Kidney (tissue), 14 donors: Measurements from ENCODE around the gene EPB41L3. TPM values are rescaled to one million over a fixed set of nuclear protein-coding genes. Genes with fewer than 3 reads are reported as not detected.

ENCODE experiments used
- DNase-seq, 5 donors: peaks; one replicate each; pipeline ENCODE4 v3.0.0-alpha.2; 2013 to 2020
- FAIRE-seq: peaks from 2 replicates; lab custom pipeline; 2012; peaks lifted over from hg19 to GRCh38; lab: Jason Lieb, UNC
- H3K27ac ChIP-seq, 2 donors: one replicate each; pipeline ENCODE4 v1.7.0; 2013; ENCODE audit warnings: low read depth in 2 of 2, low read length in 2 of 2, inconsistent platforms in 1 of 2
- H3K27me3 ChIP-seq: one replicate; pipeline ENCODE4 v1.7.1; 2013; ENCODE audit warnings: low read length, inconsistent platforms; ENCODE audit not compliant: control insufficient read depth, insufficient read depth
- H3K36me3 ChIP-seq, 3 donors: one replicate each; pipeline versions ENCODE4 v1.7.0 to v1.7.1; 2013; ENCODE audit warnings: low read length in 3 of 3, control low read depth in 1 of 3, inconsistent platforms in 1 of 3; ENCODE audit not compliant: insufficient read depth in 3 of 3, control insufficient read depth in 2 of 3
- H3K4me1 ChIP-seq, 3 donors: one replicate each; pipeline versions ENCODE4 v1.7.0 to v1.7.1; 2013; ENCODE audit warnings: low read length in 3 of 3, inconsistent platforms in 1 of 3, low read depth in 1 of 3; ENCODE audit not compliant: control insufficient read depth in 2 of 3, insufficient read depth in 2 of 3
- H3K4me3 ChIP-seq, 3 donors: one replicate each; pipeline versions ENCODE4 v1.7.0 to v1.8.1; 2013; ENCODE audit warnings: low read length in 3 of 3, control low read depth in 1 of 3, inconsistent platforms in 1 of 3
- H3K9ac ChIP-seq, 3 donors: one replicate each; pipeline versions ENCODE4 v1.7.0 to v1.7.1; 2013; ENCODE audit warnings: low read length in 3 of 3, control low read depth in 1 of 3, inconsistent platforms in 1 of 3
- H3K9me3 ChIP-seq, 3 donors: one replicate each; pipeline versions ENCODE4 v1.7.0 to v1.7.1; 2013; ENCODE audit warnings: low read length in 3 of 3, control low read depth in 1 of 3, inconsistent platforms in 1 of 3; ENCODE audit not compliant: control insufficient read depth in 2 of 3, insufficient read depth in 1 of 3
- intact Hi-C: fragments of 100-400 bp; cut with DNase I; formaldehyde crosslinking; loops from one replicate; pipeline ENCODE4 v1.11.1; 2022
- polyA plus RNA-seq: library from polyadenylated mRNA; stranded (reverse); fragments of 350-450 nt; fragmentation: Illumina TruSeq; extraction: RNeasy Lipid Tissue Mini Kit (QIAGEN cat#74804); gene quantifications from one replicate; pipeline ENCODE4 v1.2.3, GENCODE V29; 2014; ENCODE audit warnings: low read depth, low replicate concordance; ENCODE audit not compliant: insufficient read depth
- total RNA-seq: library from RNA; stranded (reverse); fragmentation: NEBNext Ultra II Directional; extraction: Animal tissue kit (Norgen Biotek cat#: 25700); gene quantifications from one replicate; pipeline ENCODE4 v1.2.1, GENCODE V29; 2021
- TF ChIP-seq, protein P1 (sequence below): IDR thresholded peaks from 3 replicates; pipeline ENCODE4 v1.5.1; 2012; ENCODE audit warnings: mild to moderate bottlenecking, moderate library complexity, borderline replicate concordance; ENCODE audit not compliant: insufficient read depth; ENCODE audit errors: extremely low read depth
- donor health status: control.
- donor health status: control.
- donor health status: control.
- donor health status: control.
- donor health status: control.
- donor health status: DM: yes; HTN: yes; CAD: no.
- donor health status: Normal renal cell carcinoma (clear cell type).

Gene EPB41L3
- total and polyA plus RNA-seq, 2 donors from 2014 or later, result 35.3 to 44.6 TPM

GRCh38 chr18:5420906-5421305, 122.9 kb downstream of the EPB41L3 start:
- no peak overlapping the region for H3K4me3 ChIP-seq
- H3K36me3 ChIP-seq, result peaks cover 0 to 10% (median 9%) of the 10 kb centered on the region in 3 donors
- H3K9me3 ChIP-seq, result no peaks in the 10 kb centered on the region
- no peaks in the 10 kb centered on the region for H3K27me3 ChIP-seq
- FAIRE-seq (no peak), DNase-seq (no peak)
- intact Hi-C loops, result no loop called here
- peaks cover 0 to 6% (median 0%) of the 10 kb centered on the region in 3 donors for H3K4me1 ChIP-seq
- H3K9ac ChIP-seq, result no peak overlapping the region
- TF ChIP-seq, protein P1, sequence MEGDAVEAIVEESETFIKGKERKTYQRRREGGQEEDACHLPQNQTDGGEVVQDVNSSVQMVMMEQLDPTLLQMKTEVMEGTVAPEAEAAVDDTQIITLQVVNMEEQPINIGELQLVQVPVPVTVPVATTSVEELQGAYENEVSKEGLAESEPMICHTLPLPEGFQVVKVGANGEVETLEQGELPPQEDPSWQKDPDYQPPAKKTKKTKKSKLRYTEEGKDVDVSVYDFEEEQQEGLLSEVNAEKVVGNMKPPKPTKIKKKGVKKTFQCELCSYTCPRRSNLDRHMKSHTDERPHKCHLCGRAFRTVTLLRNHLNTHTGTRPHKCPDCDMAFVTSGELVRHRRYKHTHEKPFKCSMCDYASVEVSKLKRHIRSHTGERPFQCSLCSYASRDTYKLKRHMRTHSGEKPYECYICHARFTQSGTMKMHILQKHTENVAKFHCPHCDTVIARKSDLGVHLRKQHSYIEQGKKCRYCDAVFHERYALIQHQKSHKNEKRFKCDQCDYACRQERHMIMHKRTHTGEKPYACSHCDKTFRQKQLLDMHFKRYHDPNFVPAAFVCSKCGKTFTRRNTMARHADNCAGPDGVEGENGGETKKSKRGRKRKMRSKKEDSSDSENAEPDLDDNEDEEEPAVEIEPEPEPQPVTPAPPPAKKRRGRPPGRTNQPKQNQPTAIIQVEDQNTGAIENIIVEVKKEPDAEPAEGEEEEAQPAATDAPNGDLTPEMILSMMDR, result no peak
- H3K27ac ChIP-seq, result no peak overlapping the region

DNA sequence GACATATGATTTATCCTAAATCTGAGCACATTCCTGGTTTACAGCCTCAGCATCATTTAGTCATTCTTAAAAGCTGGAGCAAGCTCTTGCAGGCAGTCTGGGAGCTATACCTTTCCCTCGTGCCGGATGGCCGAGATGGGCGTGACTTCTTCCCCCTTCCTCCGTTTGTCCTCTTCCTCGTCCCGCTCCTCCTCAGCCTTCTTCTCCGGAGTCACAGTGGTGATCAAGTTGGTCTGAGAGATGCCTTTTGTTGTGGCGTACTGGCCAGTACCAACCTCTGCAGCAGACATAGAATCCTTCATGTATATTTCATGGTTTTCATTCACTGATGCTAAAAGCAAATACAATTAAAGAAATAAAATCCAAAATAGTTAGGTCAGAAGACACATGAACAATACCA, 124.2 kb downstream of the EPB41L3 start:
- TF ChIP-seq, protein P1, result no peak
- intact Hi-C loops, result no loop called here
- no peak for DNase-seq
- peaks cover 0 to 13% (median 10%) of the 10 kb centered on the region in 3 donors for H3K36me3 ChIP-seq
- no peak overlapping the region for H3K27ac ChIP-seq
- H3K9me3 ChIP-seq, result no peaks in the 10 kb centered on the region
- H3K4me1 ChIP-seq, result peaks cover 0 to 6% (median 0%) of the 10 kb centered on the region in 3 donors
- no peak for FAIRE-seq
- no peak overlapping the region for H3K4me3 ChIP-seq
- H3K9ac ChIP-seq, result no peak overlapping the region
- no peaks in the 10 kb centered on the region for H3K27me3 ChIP-seq

- Histone ChIP-seq H3K9ac (no peak overlapping the region), H3K4me3 (no peak overlapping the region), H3K9me3 (no peaks in the 10 kb centered on the region), H3K4me1 (peaks cover 0 to 6% (median 0%) of the 10 kb centered on the region in 3 donors), H3K36me3 (peaks cover 0 to 13% (median 10%) of the 10 kb centered on the region in 3 donors), H3K27ac (no peak overlapping the region), H3K27me3 (no peaks in the 10 kb centered on the region)
- intact Hi-C loops, result no loop called here
- no peak for DNase-seq
- TF ChIP-seq, protein P1, result no peak
- FAIRE-seq, result no peak
Observed at GRCh38 chr18:5419030-5419429, 124.8 kb downstream of the EPB41L3 start.

DNA sequence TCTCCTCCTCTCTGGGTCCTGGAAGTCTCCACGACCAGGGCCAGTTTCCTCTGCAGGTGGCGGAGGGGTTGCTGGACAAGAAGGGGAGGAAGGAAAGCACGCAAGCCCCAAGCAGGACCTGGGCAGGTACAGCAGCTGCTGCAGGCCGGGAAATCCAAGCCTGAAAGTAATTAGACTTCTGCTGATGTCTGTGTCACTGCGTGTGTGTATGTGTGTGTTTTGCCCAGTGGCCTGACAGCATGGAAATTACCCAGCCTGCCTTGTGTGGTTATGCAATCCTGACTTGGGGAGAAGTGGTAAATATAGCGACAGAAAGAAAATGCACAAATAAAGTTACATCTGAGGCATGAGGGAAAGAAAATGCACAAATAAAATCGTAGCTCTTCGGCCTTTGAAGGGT, 126.5 kb downstream of the EPB41L3 start:
- H3K4me1 ChIP-seq, result peaks cover 0 to 6% (median 0%) of the 10 kb centered on the region in 3 donors
- DNase-seq, result peak in 4 of 5 donors; percentile 24 to 68 (median 38)
- intact Hi-C loops, result no loop called here
- no peaks in the 10 kb centered on the region for H3K9me3 ChIP-seq
- no peak for FAIRE-seq
- H3K27ac ChIP-seq, result peak overlapping the region in 1 of 2 donors; percentile 6
- no peak overlapping the region for H3K4me3 ChIP-seq
- TF ChIP-seq, protein P1, result no peak
- no peaks in the 10 kb centered on the region for H3K27me3 ChIP-seq
- H3K9ac ChIP-seq, result no peak overlapping the region
- H3K36me3 ChIP-seq, result peaks cover 0 to 13% (median 6%) of the 10 kb centered on the region in 3 donors
